ENCODE measurements around the gene RTL5.
"Not testable (repeated sequence)": the region's sequence is repeated elsewhere in the genome, so short reads cannot be mapped to it uniquely, and the experiment has no call there.

The RTL5 gene

GRCh38 chrX:72131317-72132294, at the start of gene RTL5:
RTL5 (minus strand) TSS chrX:72131915.
- peak; percentile 69 for DNase-seq

GRCh38 chrX:72180539-72180938, 48.8 kb upstream of the RTL5 start:
- DNase-seq = no peak

- DNase-seq = no peak
Measured at GRCh38 chrX:72176981-72177380, 45.3 kb upstream of the RTL5 start.

- DNase-seq = not testable (repeated sequence)
Measured at GRCh38 chrX:72176289-72176688, 44.6 kb upstream of the RTL5 start.

- DNase-seq = peak; percentile 82
Measured at GRCh38 chrX:72169008-72169728, 37.5 kb upstream of the RTL5 start.

GRCh38 chrX:72165551-72165950, 33.8 kb upstream of the RTL5 start:
- DNase-seq = no peak

- no peak for DNase-seq
Measured at GRCh38 chrX:72159769-72160168, 28.1 kb upstream of the RTL5 start.

GRCh38 chrX:72158773-72159172, 27.1 kb upstream of the RTL5 start:
- no peak for DNase-seq

- no peak for DNase-seq
Measured at GRCh38 chrX:72146527-72146926, 14.8 kb upstream of the RTL5 start.

GRCh38 chrX:72145181-72145580, 13.5 kb upstream of the RTL5 start:
- no peak for DNase-seq

GRCh38 chrX:72143609-72143907, 11.8 kb upstream of the RTL5 start:
- DNase-seq = no peak

GRCh38 chrX:72142794-72143608, 11.3 kb upstream of the RTL5 start:
- no peak for DNase-seq

GRCh38 chrX:72142094-72142793, 10.5 kb upstream of the RTL5 start:
- DNase-seq = no peak

- no peak for DNase-seq
Measured at GRCh38 chrX:72141372-72142004, 9.8 kb upstream of the RTL5 start.

GRCh38 chrX:72139538-72139937, 7.8 kb upstream of the RTL5 start:
- DNase-seq = no peak

GRCh38 chrX:72137846-72138495, 6.3 kb upstream of the RTL5 start:
- DNase-seq = no peak

GRCh38 chrX:72133851-72134546, 2.3 kb upstream of the RTL5 start:
- no peak for DNase-seq

- no peak for DNase-seq
Measured at GRCh38 chrX:72132456-72132855, 741 bp upstream of the RTL5 start.

GRCh38 chrX:72130762-72131250, 909 bp downstream of the RTL5 start:
- DNase-seq = no peak

GRCh38 chrX:72130156-72130761, 1.5 kb downstream of the RTL5 start:
- DNase-seq = no peak
